ENCODE results near the gene ITPKC. TPM values are rescaled to one million over a fixed set of nuclear protein-coding genes. Genes with fewer than 3 reads are reported as not detected.

The ITPKC gene
- total RNA-seq, 1 donor from 2014 or later: 16.5 TPM

DNA sequence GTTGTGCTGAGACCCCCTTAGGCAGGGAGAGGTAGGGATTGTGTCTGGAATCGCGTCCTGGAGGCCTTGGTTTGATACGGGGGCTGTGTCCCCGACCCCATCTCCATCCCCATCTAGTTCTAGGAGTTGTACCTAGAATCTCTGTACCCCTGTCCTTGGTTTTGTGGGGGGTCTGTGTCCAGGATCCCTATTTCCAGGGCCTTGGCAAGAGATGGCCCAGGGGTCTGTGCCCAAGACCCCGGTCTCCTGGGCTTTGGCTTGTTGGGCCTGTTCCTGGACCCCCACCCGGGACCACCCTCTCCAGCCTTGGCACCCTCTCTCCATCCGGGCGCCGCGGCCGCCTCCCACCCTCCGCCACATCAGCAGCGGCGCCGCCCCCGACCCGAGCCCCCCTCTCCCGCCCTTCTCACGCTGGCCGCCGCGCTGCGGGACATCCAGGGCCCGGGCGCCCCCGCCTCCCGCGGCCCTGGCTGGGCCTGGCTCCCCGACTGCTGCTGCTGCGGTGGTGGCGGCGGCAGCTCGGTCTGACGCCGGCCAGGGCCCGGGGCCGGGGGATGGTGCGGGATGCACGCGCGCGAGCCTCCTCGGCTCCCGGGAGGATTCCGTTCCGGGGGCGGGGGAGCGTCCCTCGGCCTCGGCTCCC lies 26.7 kb upstream of the ITPKC start, which contains the start of gene NUMBL:
NUMBL (minus strand) TSS at position 602 of the 643 bp plus-strand sequence; CDS start at position 434, 168 bp downstream.
- peak within 1 kb of the TSS; percentile 96 for H3K27ac Mint-ChIP-seq (ENCODE audit: unreplicated experiment)
- H3K36me3 Mint-ChIP-seq (ENCODE audit: low read depth): peaks cover 11% of the 10 kb centered on the region
- TF ChIP-seq, protein P1, sequence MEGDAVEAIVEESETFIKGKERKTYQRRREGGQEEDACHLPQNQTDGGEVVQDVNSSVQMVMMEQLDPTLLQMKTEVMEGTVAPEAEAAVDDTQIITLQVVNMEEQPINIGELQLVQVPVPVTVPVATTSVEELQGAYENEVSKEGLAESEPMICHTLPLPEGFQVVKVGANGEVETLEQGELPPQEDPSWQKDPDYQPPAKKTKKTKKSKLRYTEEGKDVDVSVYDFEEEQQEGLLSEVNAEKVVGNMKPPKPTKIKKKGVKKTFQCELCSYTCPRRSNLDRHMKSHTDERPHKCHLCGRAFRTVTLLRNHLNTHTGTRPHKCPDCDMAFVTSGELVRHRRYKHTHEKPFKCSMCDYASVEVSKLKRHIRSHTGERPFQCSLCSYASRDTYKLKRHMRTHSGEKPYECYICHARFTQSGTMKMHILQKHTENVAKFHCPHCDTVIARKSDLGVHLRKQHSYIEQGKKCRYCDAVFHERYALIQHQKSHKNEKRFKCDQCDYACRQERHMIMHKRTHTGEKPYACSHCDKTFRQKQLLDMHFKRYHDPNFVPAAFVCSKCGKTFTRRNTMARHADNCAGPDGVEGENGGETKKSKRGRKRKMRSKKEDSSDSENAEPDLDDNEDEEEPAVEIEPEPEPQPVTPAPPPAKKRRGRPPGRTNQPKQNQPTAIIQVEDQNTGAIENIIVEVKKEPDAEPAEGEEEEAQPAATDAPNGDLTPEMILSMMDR (IDR thresholded peaks at IDR 0.05): no peak
- no peaks in the 10 kb centered on the region for H3K27me3 Mint-ChIP-seq (ENCODE audit: low read depth)
- peak within 1 kb of the TSS; percentile 84 for H3K4me3 Mint-ChIP-seq (ENCODE audit: unreplicated experiment)
- no peaks in the 10 kb centered on the region for H3K9me3 Mint-ChIP-seq (ENCODE audit: low read depth)
- no peak for DNase-seq (ENCODE audit: low spot score)
- H3K4me1 Mint-ChIP-seq (ENCODE audit: low read depth): peaks cover 9% of the 10 kb centered on the region

DNA sequence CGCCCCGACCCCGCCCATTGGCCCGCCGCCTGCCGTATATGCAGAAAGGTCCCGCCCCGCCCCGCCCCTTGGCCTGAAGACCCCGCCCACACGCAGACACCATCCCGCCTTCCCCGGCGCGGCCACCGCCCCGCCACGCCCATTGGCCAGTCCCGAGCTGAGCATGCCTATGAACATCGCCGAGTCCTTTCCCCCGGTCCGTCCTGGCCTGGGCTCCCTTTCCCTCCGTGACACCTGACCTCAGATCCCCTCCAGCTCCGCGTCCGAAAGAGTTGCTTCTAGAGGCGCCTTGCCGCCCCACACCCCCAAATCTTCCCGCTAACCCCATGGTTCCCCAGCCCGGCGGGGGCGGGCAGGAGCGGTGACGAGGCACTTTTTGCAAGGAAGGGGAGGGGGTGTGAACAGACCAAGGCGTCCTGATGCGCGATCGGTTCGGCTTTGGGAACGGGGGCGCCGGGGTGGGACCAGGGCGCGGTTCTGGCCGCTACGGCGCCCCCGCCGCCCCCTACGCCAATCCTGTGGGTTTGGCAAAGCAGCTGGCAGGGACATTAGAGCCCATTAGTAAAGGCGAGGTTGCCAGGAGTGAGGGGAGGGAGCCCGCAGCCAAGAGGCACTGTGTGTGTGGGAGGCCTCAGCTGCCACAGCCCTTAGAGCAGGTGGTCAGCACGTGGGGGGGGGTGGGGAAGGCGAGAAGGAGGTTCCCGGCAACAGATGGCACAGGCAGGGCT lies 26.1 kb upstream of the ITPKC start:
- H3K4me1 Mint-ChIP-seq (ENCODE audit: low read depth): peaks cover 9% of the 10 kb centered on the region
- H3K4me3 Mint-ChIP-seq (ENCODE audit: unreplicated experiment): peak overlapping the region; percentile 84
- DNase-seq (ENCODE audit: low spot score): peak; percentile 94
- H3K36me3 Mint-ChIP-seq (ENCODE audit: low read depth): peaks cover 4% of the 10 kb centered on the region
- H3K27ac Mint-ChIP-seq (ENCODE audit: unreplicated experiment): peak overlapping the region; percentile 96
- TF ChIP-seq, protein P1 (IDR thresholded peaks at IDR 0.05): no peak
- no peaks in the 10 kb centered on the region for H3K27me3 Mint-ChIP-seq (ENCODE audit: low read depth)
- H3K9me3 Mint-ChIP-seq (ENCODE audit: low read depth): no peaks in the 10 kb centered on the region

GRCh38 chr19:40691421-40692211 lies 25.3 kb upstream of the ITPKC start:
- peak; percentile 91 for DNase-seq (ENCODE audit: low spot score)
- Mint-ChIP-seq H3K4me1 (ENCODE audit: low read depth) (peaks cover 9% of the 10 kb centered on the region), H3K4me3 (ENCODE audit: unreplicated experiment) (no peak overlapping the region), H3K27ac (ENCODE audit: unreplicated experiment) (peak overlapping the region; percentile 96), H3K27me3 (ENCODE audit: low read depth) (no peaks in the 10 kb centered on the region), H3K9me3 (ENCODE audit: low read depth) (no peaks in the 10 kb centered on the region), H3K36me3 (ENCODE audit: low read depth) (no peaks in the 10 kb centered on the region)
- TF ChIP-seq, protein P1 (IDR thresholded peaks at IDR 0.05): no peak

DNA sequence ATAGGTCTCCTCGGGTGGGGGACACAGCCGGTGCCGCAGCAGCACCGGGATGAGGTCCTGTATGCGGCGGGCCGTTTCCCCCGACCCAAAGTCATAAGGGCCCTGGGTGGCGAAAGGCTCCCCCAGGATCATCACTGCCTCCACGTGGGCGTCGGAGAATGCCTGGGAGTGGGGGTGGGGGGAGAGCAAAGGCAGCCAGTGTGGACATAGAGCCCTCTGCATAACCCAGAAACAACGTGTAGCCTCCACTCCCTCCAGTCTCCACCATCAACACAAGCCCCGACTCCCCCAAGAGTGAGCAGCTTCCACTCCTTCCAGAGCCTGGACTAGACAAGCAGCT lies 24.7 kb upstream of the ITPKC start:
- TF ChIP-seq, protein P1 (IDR thresholded peaks at IDR 0.05): no peak
- H3K27me3 Mint-ChIP-seq (ENCODE audit: low read depth): no peaks in the 10 kb centered on the region
- H3K9me3 Mint-ChIP-seq (ENCODE audit: low read depth): no peaks in the 10 kb centered on the region
- DNase-seq (ENCODE audit: low spot score): no peak
- H3K36me3 Mint-ChIP-seq (ENCODE audit: low read depth): no peaks in the 10 kb centered on the region
- H3K27ac Mint-ChIP-seq (ENCODE audit: unreplicated experiment): peak overlapping the region; percentile 74
- no peak overlapping the region for H3K4me3 Mint-ChIP-seq (ENCODE audit: unreplicated experiment)
- peaks cover 9% of the 10 kb centered on the region for H3K4me1 Mint-ChIP-seq (ENCODE audit: low read depth)

GRCh38 chr19:40693150-40693788 lies 23.6 kb upstream of the ITPKC start:
- no peaks in the 10 kb centered on the region for H3K36me3 Mint-ChIP-seq (ENCODE audit: low read depth)
- H3K27ac Mint-ChIP-seq (ENCODE audit: unreplicated experiment): no peak overlapping the region
- TF ChIP-seq, protein P1 (IDR thresholded peaks at IDR 0.05): no peak
- no peak overlapping the region for H3K4me3 Mint-ChIP-seq (ENCODE audit: unreplicated experiment)
- H3K9me3 Mint-ChIP-seq (ENCODE audit: low read depth): no peaks in the 10 kb centered on the region
- H3K27me3 Mint-ChIP-seq (ENCODE audit: low read depth): no peaks in the 10 kb centered on the region
- no peak for DNase-seq (ENCODE audit: low spot score)
- peaks cover 9% of the 10 kb centered on the region for H3K4me1 Mint-ChIP-seq (ENCODE audit: low read depth)

All from chondrocyte (in vitro differentiated cells).